ENCODE data around the gene MGLL.

DNA sequence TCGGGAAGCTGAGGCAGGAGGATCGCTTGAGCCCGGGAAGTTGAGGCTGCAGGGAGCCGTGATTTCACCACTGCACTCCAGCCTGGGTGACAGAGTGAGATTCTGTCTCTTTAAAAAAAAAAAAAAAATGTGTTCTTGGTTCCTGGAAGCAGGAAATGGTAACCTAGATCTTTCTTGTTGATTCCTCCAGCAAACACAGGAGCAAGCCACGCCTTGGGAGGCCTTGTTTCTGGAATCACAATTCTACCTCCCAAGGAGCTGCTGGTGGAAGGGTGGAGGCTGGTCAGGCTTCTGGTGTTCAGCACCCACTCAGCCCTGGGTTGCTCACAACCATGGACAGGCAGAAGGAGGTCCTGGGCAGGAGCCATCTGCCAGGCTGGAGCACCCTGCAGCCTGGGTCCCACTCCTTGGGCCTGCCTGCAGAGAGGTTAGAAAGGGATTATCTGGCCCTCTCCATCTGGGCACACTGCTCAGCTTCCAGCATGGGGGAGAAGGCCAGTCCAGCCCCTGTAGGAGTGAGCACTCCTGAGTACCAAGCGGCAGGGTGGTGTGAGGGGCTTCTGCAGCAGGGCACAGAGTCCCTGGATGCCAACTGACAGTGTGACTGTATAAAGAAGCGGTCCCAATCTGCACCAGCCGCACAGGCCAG, 84.0 kb downstream of the MGLL start:
- TF ChIP-seq, protein P1, sequence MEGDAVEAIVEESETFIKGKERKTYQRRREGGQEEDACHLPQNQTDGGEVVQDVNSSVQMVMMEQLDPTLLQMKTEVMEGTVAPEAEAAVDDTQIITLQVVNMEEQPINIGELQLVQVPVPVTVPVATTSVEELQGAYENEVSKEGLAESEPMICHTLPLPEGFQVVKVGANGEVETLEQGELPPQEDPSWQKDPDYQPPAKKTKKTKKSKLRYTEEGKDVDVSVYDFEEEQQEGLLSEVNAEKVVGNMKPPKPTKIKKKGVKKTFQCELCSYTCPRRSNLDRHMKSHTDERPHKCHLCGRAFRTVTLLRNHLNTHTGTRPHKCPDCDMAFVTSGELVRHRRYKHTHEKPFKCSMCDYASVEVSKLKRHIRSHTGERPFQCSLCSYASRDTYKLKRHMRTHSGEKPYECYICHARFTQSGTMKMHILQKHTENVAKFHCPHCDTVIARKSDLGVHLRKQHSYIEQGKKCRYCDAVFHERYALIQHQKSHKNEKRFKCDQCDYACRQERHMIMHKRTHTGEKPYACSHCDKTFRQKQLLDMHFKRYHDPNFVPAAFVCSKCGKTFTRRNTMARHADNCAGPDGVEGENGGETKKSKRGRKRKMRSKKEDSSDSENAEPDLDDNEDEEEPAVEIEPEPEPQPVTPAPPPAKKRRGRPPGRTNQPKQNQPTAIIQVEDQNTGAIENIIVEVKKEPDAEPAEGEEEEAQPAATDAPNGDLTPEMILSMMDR (IDR thresholded peaks at IDR 0.05 in 4 of 5, conservative IDR thresholded peaks at IDR 0.05 in 1 of 5) = no peak
- TF ChIP-seq POLR2A (IDR thresholded peaks at IDR 0.05) = no peak

Measured in gastrocnemius medialis (tissue), 4 donors.